ENCODE data around the gene PLXNA1.
A peak's percentile ranks its signal among the peaks of the same experiment; 100 is the strongest.

PLXNA1 gene

GRCh38 chr3:126959136-126959920 lies 23.6 kb upstream of the PLXNA1 start:
- Histone ChIP-seq H3K9me3 (ENCODE audit: severe bottlenecking) (no peaks in the 10 kb centered on the region), H3K4me1 (ENCODE audit: insufficient read depth, poor library complexity, severe bottlenecking) (peaks cover 29% of the 10 kb centered on the region), H3K4me3 (ENCODE audit: severe bottlenecking) (no peak overlapping the region), H3K27ac (ENCODE audit: poor library complexity, severe bottlenecking) (peak overlapping the region; percentile 37), H3K36me3 (ENCODE audit: low read depth) (no peaks in the 10 kb centered on the region), H3K27me3 (ENCODE audit: insufficient read depth, poor library complexity, severe bottlenecking) (no peaks in the 10 kb centered on the region)
- DNase-seq (ENCODE audit: low spot score) (peak; percentile 41), ATAC-seq (ENCODE audit: low read depth) (no peak)
- TF ChIP-seq CTCF (IDR thresholded peaks at IDR 0.05; ENCODE audit: poor library complexity, severe bottlenecking): no peak

GRCh38 chr3:126959921-126960603 lies 22.9 kb upstream of the PLXNA1 start:
- DNase-seq (ENCODE audit: low spot score) (peak; percentile 57), ATAC-seq (ENCODE audit: low read depth) (peak; percentile 71)
- Histone ChIP-seq H3K9me3 (ENCODE audit: severe bottlenecking) (no peaks in the 10 kb centered on the region), H3K27ac (ENCODE audit: poor library complexity, severe bottlenecking) (peak overlapping the region; percentile 37), H3K27me3 (ENCODE audit: insufficient read depth, poor library complexity, severe bottlenecking) (no peaks in the 10 kb centered on the region), H3K4me1 (ENCODE audit: insufficient read depth, poor library complexity, severe bottlenecking) (peaks cover 29% of the 10 kb centered on the region), H3K36me3 (ENCODE audit: low read depth) (no peaks in the 10 kb centered on the region), H3K4me3 (ENCODE audit: severe bottlenecking) (no peak overlapping the region)
- peak; percentile 45 for TF ChIP-seq CTCF (IDR thresholded peaks at IDR 0.05; ENCODE audit: poor library complexity, severe bottlenecking)

GRCh38 chr3:126960604-126960995 lies 22.3 kb upstream of the PLXNA1 start:
- peak; percentile 27 for TF ChIP-seq CTCF (IDR thresholded peaks at IDR 0.05; ENCODE audit: poor library complexity, severe bottlenecking)
- Histone ChIP-seq H3K27me3 (ENCODE audit: insufficient read depth, poor library complexity, severe bottlenecking) (no peaks in the 10 kb centered on the region), H3K9me3 (ENCODE audit: severe bottlenecking) (no peaks in the 10 kb centered on the region), H3K36me3 (ENCODE audit: low read depth) (no peaks in the 10 kb centered on the region), H3K4me3 (ENCODE audit: severe bottlenecking) (no peak overlapping the region), H3K27ac (ENCODE audit: poor library complexity, severe bottlenecking) (peak overlapping the region; percentile 37), H3K4me1 (ENCODE audit: insufficient read depth, poor library complexity, severe bottlenecking) (peaks cover 29% of the 10 kb centered on the region)
- no peak for ATAC-seq (ENCODE audit: low read depth)
- peak; percentile 57 for DNase-seq (ENCODE audit: low spot score)

GRCh38 chr3:126961191-126961790 lies 21.6 kb upstream of the PLXNA1 start:
- DNase-seq (ENCODE audit: low spot score): peak; percentile 70

More at GRCh38 chr3:126961191-126961790, 21.6 kb upstream of the PLXNA1 start:
- TF ChIP-seq CTCF (IDR thresholded peaks at IDR 0.05; ENCODE audit: poor library complexity, severe bottlenecking): no peak
- ATAC-seq (ENCODE audit: low read depth): peak; percentile 69
- H3K36me3 ChIP-seq (ENCODE audit: low read depth): no peaks in the 10 kb centered on the region
- H3K27ac ChIP-seq (ENCODE audit: poor library complexity, severe bottlenecking): peak overlapping the region; percentile 37
- peaks cover 29% of the 10 kb centered on the region for H3K4me1 ChIP-seq (ENCODE audit: insufficient read depth, poor library complexity, severe bottlenecking)
- no peaks in the 10 kb centered on the region for H3K27me3 ChIP-seq (ENCODE audit: insufficient read depth, poor library complexity, severe bottlenecking)
- H3K4me3 ChIP-seq (ENCODE audit: severe bottlenecking): no peak overlapping the region
- no peaks in the 10 kb centered on the region for H3K9me3 ChIP-seq (ENCODE audit: severe bottlenecking)

Measured in RWPE2 (cell line).